Heart left ventricle (tissue), 16 donors: ENCODE measurements around the gene UHRF2. TPM values are rescaled to one million over a fixed set of nuclear protein-coding genes. Genes with fewer than 3 reads are reported as not detected.

Source experiments
- ATAC-seq, 4 donors: fragments of 200-7000 bp; cut with Tn5 transposase; one replicate each; pipeline ENCODE4 v1.9.1; 2020 to 2022; ENCODE audit warnings: moderate library complexity in 4 of 4, mild to moderate bottlenecking in 3 of 4, moderate number of reproducible peaks in 1 of 4
- DNase-seq, 5 donors: peaks; one replicate each; pipeline ENCODE4 v3.0.0-alpha.2; 2020
- H3K27ac ChIP-seq, 12 donors: fragments of 200-600 bp; sonication (generic) in 4 of 12; one replicate each; pipeline versions ENCODE4 v1.5.0 to v1.8.0; 2016 to 2022; ENCODE audit warnings: mild to moderate bottlenecking in 2 of 12
- H3K27me3 ChIP-seq, 9 donors: fragments of 200-600 bp; sonication (generic) in 2 of 9; one replicate each; pipeline versions ENCODE4 v1.5.1 to v1.8.0; 2016 to 2022; ENCODE audit warnings: mild to moderate bottlenecking in 3 of 9
- H3K36me3 ChIP-seq, 9 donors: fragments of 200-600 bp; sonication (generic) in 2 of 9; one replicate each; pipeline versions ENCODE4 v1.5.0 to v1.8.0; 2018 to 2022; ENCODE audit warnings: mild to moderate bottlenecking in 2 of 9
- H3K4me1 ChIP-seq, 12 donors: fragments of 200-600 bp; sonication (generic) in 4 of 12; one replicate each; pipeline versions ENCODE4 v1.5.0 to v1.8.0; 2016 to 2022; ENCODE audit warnings: mild to moderate bottlenecking in 3 of 12
- H3K4me3 ChIP-seq, 12 donors: fragments of 200-600 bp; sonication (generic) in 4 of 12; one replicate each; pipeline versions ENCODE4 v1.5.0 to v1.8.0; 2017 to 2022; ENCODE audit warnings: mild to moderate bottlenecking in 9 of 12, moderate library complexity in 4 of 12
- H3K9me3 ChIP-seq, 12 donors: fragments of 200-600 bp; sonication (generic) in 4 of 12; one replicate each; pipeline versions ENCODE4 v1.5.0 to v1.8.0; 2016 to 2022; ENCODE audit warnings: mild to moderate bottlenecking in 1 of 12
- POLR2A ChIP-seq, 2 donors: fragments of 450-650 bp; IDR thresholded peaks; one replicate each; pipeline ENCODE4 v1.6.1; 2017; ENCODE audit warnings: antibody characterized with exemption in 2 of 2, mild to moderate bottlenecking in 2 of 2, moderate library complexity in 2 of 2
- WGBS, 4 donors: extraction: QIAGEN DNeasy Blood & Tissue Kit in 2 of 4; methylation state at CpG; one replicate each; pipeline versions ENCODE4 v1.1.5 to v1.1.7; 2013 to 2018; 5-methylcytosine and 5-hydroxymethylcytosine counted together
- intact Hi-C, 10 donors: fragments of 100-400 bp; cut with DNase I; formaldehyde crosslinking; loops; one replicate each; pipeline versions ENCODE4 v1.11.1 to v1.14.2; 2022
- polyA plus RNA-seq, 2 donors: library from polyadenylated mRNA; stranded (reverse); fragments of 200-250 nt; gene quantifications; one replicate each; pipeline ENCODE4 v1.2.3, GENCODE V29; 2013
- total RNA-seq, 9 donors: library from RNA; depleted of rRNA in 2 of 9; stranded (reverse); fragments of >200 nt in 2 of 9; fragmentation: NEBNext Ultra II Directional in 3 of 9; extraction: Animal tissue kit (Norgen Biotek cat#: 25700) in 3 of 9; gene quantifications; one replicate each; pipeline versions ENCODE4 v1.1.0 to v1.2.4, GENCODE V29; 2016 to 2023
- TF ChIP-seq, protein P1 (sequence below), 12 donors: fragments of 200-600 bp; sonication (generic) in 4 of 12; IDR thresholded peaks; one replicate each; pipeline versions ENCODE4 v1.5.0 to v1.8.0; 2018 to 2022; ENCODE audit warnings: antibody characterized with exemption in 12 of 12, mild to moderate bottlenecking in 5 of 12
- donor health status: ischemic (EF 13 %, LVEDD 7.1; RV severe dilation, severe dysfunction).
- donor health status: healthy with polysubstance abuse.
- donor health status: DM: no; HTN: yes; CAD: no.
- donor health status: DM: no; HTN: no; CAD: no.
- donor health status: ischemic (EF 25% LVEDD 6.9; RV normal size, moderate dysfunction).
- donor health status: ischemic (EF 25% LVEDD 5.7; RV mildly dilated, moderate dysfunction).
- donor health status: healthy.
- donor health status: DM: yes; HTN: yes; CAD: no.
- donor health status: ischemic (EF 35%, LVEDD 5.7; RV mildly dilated, moderate dysfunction).
- donor health status: nonischemic (EF 11% LVEDD 7.7; RV severe dilation, severe dysfunction).
- donor health status: DM: yes; HTN: yes; CAD: no.
- donor health status: PGD.
- donor health status: ischemic (EF 29% LVEDD 5.4; RV normal size, mild dysfunction).
- donor health status: nonischemic (EF 23%, LVEDD 6.1; RV moderate dilation, normal function).

The UHRF2 gene
- total and polyA plus RNA-seq, 11 donors: 6.4 to 20.6 (median 14.1) TPM

- 59 to 76% (median 70%) methylated on average over 1 of the region's 1 CpG for WGBS, 4 donors
- Histone ChIP-seq H3K27me3 (no peaks in the 10 kb centered on the region), H3K4me1 (peaks cover 0 to 41% (median 17%) of the 10 kb centered on the region in 12 donors), H3K9me3 (no peaks in the 10 kb centered on the region), H3K4me3 (no peak overlapping the region), H3K36me3 (peaks cover 0 to 17% (median 11%) of the 10 kb centered on the region in 9 donors), H3K27ac (no peak overlapping the region)
- ATAC-seq (no peak), DNase-seq (no peak)
- intact Hi-C loops: no loop called here
- TF ChIP-seq, protein P1, sequence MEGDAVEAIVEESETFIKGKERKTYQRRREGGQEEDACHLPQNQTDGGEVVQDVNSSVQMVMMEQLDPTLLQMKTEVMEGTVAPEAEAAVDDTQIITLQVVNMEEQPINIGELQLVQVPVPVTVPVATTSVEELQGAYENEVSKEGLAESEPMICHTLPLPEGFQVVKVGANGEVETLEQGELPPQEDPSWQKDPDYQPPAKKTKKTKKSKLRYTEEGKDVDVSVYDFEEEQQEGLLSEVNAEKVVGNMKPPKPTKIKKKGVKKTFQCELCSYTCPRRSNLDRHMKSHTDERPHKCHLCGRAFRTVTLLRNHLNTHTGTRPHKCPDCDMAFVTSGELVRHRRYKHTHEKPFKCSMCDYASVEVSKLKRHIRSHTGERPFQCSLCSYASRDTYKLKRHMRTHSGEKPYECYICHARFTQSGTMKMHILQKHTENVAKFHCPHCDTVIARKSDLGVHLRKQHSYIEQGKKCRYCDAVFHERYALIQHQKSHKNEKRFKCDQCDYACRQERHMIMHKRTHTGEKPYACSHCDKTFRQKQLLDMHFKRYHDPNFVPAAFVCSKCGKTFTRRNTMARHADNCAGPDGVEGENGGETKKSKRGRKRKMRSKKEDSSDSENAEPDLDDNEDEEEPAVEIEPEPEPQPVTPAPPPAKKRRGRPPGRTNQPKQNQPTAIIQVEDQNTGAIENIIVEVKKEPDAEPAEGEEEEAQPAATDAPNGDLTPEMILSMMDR (IDR thresholded peaks at IDR 0.05): no peak
- no peak for TF ChIP-seq POLR2A (IDR thresholded peaks at IDR 0.05)
Observed at GRCh38 chr9:6441269-6441668, 28.3 kb downstream of the UHRF2 start.

DNA sequence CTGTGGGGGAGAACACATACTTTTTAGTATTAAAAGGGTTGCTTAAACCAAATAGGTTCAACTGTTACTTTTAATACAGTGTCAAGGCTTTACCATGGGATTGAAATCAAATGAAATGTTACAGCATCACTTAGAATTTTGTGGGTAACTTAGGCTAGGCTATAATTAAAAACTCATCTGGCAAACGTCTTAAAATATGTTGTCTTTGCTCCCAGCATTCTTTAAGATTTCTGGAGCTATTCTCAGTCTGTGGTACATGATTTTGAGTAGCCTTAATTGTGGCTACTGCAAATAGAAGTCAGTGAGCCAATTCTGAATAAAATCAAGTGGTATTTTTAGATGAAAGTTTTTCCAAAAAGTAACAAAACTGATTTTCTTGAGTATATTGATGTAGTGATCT lies 30.7 kb downstream of the UHRF2 start:
- TF ChIP-seq, protein P1 (IDR thresholded peaks at IDR 0.05): no peak
- TF ChIP-seq POLR2A (IDR thresholded peaks at IDR 0.05): no peak
- Histone ChIP-seq H3K9me3 (no peaks in the 10 kb centered on the region), H3K27ac (no peak overlapping the region), H3K27me3 (no peaks in the 10 kb centered on the region), H3K36me3 (peaks cover 0 to 4% (median 0%) of the 10 kb centered on the region in 9 donors), H3K4me3 (no peak overlapping the region), H3K4me1 (peaks cover 0 to 55% (median 19%) of the 10 kb centered on the region in 12 donors)
- 3 to 15% (median 9%) methylated on average over 1 of the region's 1 CpG for WGBS, 4 donors
- intact Hi-C loops: no loop called here
- ATAC-seq (no peak), DNase-seq (no peak)

GRCh38 chr9:6444128-6444527 lies 31.1 kb downstream of the UHRF2 start:
- H3K27me3 ChIP-seq: no peaks in the 10 kb centered on the region
- no peak for ATAC-seq
- no peak overlapping the region for H3K27ac ChIP-seq
- intact Hi-C loops: no loop called here
- WGBS, 4 donors: 62 to 70% (median 64%) methylated on average over 2 of the region's 2 CpGs
- DNase-seq: no peak
- no peaks in the 10 kb centered on the region for H3K9me3 ChIP-seq
- no peak overlapping the region for H3K4me3 ChIP-seq
- H3K4me1 ChIP-seq: peaks cover 0 to 56% (median 21%) of the 10 kb centered on the region in 12 donors
- H3K36me3 ChIP-seq: peaks cover 0 to 4% (median 0%) of the 10 kb centered on the region in 9 donors
- TF ChIP-seq, protein P1 (IDR thresholded peaks at IDR 0.05): no peak
- TF ChIP-seq POLR2A (IDR thresholded peaks at IDR 0.05): no peak

- intact Hi-C loops: no loop called here
- DNase-seq (no peak), ATAC-seq (peak in 1 of 4 donors; percentile 25)
- no peaks in the 10 kb centered on the region for H3K9me3 ChIP-seq
- WGBS, 4 donors: 74 to 92% (median 76%) methylated on average over 1 of the region's 1 CpG
- no peak for TF ChIP-seq POLR2A (IDR thresholded peaks at IDR 0.05)
- TF ChIP-seq, protein P1 (IDR thresholded peaks at IDR 0.05): no peak
- no peak overlapping the region for H3K4me3 ChIP-seq
- H3K27me3 ChIP-seq: no peaks in the 10 kb centered on the region
- H3K36me3 ChIP-seq: peaks cover 0 to 4% (median 0%) of the 10 kb centered on the region in 9 donors
- peaks cover 0 to 51% (median 27%) of the 10 kb centered on the region in 12 donors for H3K4me1 ChIP-seq
- no peak overlapping the region for H3K27ac ChIP-seq
Observed at GRCh38 chr9:6449086-6449485, 36.1 kb downstream of the UHRF2 start.
